Activated CD4-positive, alpha-beta T cell treated with anti-CD3 and anti-CD28 coated beads, Interleukin-2, amount 50 U/mL, for 4 hours (primary cell): ENCODE results near the gene L1CAM.
A peak's percentile ranks its signal among the peaks of the same experiment; 100 is the strongest.

ENCODE experiments used
- DNase-seq, 2 experiments: peaks; one replicate each; pipeline ENCODE4 v3.0.0-alpha.2; 2020

L1CAM gene

DNA sequence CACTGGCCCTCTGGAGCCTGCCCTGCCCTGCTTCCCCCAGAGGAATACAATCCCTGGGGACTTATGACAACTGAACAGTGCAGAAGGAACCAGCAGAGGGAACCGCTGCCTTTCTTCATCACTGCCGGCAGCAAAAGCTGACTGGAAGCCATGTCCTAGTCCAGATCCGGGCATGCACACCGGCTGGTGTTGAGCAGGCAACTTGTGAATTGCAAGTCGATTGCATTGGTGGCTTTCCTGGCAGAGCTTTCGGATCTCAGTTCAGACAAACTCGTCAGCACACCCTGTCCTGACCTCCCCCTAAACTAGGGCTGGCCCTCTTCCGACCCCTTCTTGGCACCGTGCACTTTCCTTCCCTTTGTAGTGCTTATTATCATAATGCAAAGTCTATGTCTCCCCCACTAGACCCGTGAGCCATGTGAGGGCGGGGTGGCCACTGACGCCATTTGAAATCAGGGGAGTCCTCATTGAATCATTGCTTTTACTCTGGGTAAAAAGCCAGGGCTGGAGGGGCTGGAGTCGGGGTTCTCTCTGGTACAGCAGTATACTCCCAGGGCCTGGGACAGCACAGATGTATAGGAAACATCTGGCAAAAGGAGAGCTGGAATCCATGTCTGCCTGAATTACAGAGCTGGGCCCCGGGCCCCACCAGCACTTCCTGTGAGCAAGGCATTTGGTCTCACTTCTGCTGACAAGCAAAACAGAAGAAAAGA is 38.3 kb upstream of the L1CAM start:
- peak in 1 of 2 experiments; percentile 24 for DNase-seq

DNA sequence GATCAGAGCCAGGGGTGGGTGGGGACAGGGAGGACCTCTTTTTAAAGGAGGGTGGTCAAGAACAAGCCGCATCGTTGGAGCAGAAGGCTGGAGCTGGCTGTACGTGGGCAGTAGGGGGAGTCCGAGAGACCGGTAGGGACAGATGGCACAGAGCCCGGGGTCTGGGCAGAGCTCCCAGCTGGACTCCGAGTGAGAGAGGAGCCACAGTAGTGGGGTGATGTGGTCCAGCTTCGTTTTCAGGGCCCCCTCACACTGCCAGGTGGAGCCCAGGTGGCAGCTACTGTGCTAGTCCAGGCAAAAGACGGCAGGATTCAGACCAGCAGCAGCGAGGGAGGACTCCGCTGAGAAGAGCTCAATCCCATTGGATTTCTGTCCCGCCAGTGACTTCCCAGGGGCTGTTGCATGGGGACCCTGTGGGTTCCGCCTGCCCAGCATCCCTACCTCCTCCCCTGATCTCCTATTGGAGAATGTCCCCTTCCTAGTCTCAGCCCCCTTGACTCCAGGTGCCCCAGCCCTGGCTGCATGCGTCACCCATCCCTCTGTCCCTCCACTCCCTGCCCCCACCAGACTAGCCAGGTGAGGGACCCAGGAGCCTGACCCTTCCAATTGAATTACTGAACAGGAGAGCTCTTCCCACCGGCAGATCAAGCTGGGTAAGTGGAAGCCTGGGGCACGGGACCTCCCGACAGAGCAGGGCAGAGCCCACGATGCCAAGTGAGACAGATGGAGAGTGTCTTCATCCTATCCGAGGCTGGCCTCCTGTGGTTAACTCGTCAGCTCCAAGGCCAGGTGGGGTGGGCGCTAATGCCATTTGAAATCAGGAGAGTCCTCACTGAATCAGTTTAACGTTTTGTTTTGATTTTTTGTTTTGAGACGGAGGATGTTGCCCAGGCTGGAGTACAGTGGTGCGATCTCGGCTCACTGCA is 37.2 kb upstream of the L1CAM start:
- DNase-seq, result no peak

DNA sequence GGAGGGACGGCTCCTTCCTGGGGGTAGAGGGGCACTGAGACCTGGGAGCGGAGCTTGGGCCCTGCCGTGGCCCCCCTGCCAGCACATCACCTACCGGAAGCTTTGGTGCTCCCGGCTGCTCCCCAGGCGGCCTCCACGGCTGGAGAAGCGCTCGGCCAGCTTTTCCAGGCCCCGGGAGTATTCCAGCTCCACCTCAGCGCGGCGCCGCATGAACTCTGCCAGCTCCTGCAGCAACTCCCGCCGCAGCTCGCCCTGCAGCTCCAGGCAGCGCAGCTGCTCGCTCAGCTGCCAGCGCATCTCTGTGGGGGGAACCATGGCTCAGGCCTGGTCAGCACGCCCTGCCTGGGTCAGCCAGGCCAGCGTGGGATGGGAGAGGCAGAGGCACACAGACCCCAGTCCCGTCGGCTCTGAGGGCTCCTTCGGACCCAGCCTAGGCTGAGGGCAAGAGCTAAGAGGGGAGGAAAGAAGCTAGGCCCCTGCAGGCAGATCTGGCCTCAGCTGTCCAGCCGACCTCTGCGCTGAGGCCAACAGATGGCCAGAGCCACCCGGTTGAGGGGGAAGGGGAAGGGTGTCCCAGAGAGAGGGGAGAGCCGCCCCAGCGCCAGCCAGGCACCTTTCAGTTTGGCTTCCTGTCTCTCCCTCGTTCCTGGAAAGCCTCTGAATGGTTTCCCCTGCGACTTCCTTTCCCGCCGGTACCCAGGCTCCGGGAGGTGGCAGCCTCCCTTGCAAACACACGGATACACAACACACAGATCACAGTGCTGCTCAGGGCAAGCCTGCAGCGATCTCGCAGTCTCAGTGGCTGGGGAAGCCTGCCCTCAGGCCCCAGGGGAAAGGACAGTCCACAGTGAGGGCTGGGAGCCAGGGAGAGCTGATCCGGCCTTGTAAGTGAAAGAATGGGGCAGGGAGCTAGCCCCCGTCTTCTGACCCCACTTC is 35.8 kb upstream of the L1CAM start:
- DNase-seq, result no peak

DNA sequence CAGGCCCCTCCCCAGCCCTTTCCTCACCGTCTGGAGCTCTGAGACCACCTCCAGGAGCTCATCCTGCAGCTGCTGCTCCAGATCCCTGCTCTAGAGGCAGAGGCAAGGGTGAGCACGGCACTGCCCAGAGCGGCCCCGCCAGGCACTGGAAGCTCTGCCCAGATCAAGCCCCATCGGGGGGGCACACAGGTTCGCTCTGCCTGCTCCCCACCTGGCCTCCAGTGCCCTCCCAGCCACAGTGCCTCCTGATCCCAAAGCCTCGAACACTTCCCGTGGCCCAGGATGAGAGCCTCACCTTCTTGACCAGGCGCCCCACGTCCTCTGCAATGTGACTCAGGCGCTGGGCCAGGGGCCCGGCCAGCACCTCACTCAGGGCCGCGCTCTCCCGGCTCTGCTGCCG is 35.1 kb upstream of the L1CAM start:
- DNase-seq, result no peak

DNA sequence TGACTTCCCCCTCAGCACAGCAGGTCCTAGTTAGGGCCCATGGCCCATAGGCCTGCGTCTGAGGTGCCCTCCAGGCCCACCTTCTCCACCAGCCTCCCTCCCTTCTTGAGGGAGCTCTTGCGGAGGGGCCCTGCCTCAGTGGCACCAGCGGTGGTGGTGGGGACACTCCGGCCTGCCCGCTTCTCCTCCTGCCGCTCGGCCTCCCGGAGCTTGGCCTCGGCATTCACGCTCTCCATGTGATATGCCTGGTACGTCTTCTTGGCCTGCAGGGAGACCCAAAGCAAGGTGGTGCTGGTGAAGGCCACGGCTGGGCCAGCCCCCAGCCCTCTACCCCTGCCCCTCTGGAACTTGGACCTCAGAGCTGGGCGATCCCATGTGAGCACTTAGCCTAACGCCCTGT is 34.6 kb upstream of the L1CAM start:
- no peak for DNase-seq

DNA sequence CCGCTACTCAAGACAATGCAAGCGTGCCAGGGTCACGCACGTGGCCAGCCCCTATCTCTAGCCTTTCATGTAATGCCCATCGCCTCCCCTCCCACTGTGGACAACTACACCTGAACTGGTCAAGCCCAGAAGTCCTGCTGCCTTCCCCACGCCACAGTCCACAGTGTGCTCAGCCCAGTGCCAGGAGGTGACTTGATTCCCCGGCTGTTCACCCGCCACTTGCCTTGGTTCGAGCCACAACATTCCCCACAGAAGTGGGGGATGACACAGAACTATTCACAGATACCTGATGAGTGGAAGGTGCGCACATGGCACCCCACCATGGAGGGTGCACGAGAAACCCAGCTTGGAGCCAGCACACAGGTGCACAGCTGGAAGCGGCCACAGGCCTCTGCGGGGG is 33.3 kb upstream of the L1CAM start:
- no peak for DNase-seq

DNA sequence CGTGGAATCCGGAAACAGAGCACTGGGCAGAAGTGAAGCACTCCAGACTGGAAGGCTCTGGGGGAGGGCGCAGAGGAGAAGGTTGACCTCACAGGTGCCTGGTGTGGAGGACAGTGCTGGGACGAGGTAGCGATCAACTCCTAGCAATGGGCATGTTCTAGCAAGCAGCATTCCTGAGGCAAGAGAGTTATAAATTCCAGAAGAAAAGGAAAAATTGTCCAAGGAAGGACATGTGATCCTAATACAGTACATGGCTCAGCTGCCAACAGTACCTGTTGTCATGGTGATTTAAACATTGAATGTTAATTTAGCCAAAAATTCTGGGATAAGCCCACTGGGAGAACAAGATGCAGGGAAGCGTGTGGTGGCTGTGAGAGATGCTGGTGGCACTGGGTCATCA is 31.9 kb upstream of the L1CAM start:
- no peak for DNase-seq

DNA sequence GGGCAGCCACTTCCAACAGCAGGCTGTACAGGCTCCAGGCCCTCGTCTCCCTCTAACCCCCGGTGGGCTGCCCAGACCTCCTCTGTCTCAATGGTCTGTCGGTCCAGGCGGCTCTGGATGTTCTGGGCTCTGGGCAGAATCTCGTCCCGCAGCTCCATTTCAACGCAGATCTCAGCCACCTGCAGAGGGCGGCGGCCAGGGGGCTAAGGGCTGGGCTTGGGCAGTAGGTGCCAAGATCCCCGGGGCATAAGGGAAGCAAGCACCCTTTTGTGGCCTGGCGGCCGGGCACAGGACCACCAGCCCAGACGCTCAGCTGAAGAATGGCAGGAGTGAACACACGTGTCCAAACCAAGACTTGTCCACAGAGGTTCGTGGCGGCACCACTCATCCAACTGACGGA is 27.7 kb upstream of the L1CAM start:
- DNase-seq, result no peak

DNA sequence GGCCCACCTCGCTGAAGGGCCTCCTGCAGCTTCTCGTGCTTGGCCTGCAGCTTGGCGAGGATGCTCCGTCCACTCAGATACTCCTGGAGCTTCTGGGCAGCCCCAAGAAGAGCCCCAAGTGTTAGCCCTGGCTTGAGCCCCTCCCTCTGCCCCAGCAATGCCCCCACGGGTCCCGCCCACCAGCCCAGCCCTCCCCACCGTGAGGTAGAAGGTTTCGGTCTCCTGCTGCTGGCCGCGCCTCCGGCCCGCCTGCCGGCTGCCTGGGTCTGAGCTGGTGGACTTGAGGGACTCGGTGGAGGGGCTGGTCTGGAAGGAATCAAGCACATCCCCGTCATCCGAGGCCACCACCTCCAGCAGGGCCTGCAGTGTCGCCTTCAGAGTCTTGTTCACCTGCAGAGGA is 27.2 kb upstream of the L1CAM start:
- no peak for DNase-seq

DNA sequence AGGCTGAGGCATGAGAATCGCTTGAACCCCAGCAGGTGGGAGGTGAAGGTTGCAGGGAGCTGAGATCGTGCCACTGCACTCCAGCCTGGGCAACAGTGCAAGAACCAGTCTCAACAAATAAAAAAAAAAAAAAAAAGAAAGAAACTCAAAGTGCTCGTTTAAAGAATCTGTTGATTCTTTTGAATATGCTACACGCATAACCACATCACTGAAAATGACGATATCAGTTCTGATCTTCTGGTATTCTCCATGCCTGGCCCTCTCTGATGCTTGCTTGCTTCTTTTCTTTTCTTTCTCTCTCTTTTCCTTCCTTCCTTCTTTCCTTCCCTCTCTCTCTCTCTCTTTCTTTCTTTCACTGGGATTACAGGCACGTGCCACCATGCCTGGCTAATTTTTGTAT is 25.8 kb upstream of the L1CAM start:
- DNase-seq, result no peak

DNA sequence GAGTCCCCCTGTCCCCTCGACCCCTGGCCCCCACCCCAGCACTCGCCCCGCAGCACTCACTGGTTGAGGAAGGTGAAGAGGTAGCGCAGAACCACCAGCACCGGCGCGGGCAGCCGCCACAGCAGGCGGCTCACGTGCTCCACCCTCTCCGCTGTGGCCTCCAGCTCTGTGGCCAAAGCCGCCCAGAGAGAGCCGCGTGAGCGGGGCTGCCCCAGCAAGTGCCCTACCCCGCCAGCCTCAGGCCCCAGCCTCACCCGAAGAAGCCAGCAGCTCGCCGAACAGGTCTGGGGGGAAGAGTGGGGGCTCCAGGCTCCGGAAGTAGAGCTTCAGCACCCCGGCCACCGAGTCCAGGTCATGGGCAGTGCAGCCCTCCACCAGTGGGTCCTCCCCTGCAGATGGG is 24.5 kb upstream of the L1CAM start:
- no peak for DNase-seq

DNA sequence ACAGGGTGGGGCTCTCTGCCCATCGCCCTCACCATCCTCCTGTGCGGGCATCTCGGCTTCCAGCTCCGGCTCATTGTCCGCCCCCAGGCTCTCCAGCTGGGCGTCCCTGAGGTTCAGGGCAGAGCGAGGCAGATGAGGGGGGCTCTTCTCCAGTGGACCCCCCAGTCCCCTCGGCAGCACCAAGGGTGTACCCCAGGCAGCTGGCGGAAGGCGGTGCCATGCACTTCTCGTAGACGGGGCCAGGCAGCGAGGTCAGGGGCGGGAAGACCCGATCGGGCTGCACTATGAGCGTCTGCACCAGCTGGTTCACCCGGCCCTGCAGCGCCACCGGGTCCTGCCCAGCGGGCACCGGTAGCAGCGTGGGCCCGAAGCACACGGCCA is 24.0 kb upstream of the L1CAM start:
- DNase-seq, result no peak

DNA sequence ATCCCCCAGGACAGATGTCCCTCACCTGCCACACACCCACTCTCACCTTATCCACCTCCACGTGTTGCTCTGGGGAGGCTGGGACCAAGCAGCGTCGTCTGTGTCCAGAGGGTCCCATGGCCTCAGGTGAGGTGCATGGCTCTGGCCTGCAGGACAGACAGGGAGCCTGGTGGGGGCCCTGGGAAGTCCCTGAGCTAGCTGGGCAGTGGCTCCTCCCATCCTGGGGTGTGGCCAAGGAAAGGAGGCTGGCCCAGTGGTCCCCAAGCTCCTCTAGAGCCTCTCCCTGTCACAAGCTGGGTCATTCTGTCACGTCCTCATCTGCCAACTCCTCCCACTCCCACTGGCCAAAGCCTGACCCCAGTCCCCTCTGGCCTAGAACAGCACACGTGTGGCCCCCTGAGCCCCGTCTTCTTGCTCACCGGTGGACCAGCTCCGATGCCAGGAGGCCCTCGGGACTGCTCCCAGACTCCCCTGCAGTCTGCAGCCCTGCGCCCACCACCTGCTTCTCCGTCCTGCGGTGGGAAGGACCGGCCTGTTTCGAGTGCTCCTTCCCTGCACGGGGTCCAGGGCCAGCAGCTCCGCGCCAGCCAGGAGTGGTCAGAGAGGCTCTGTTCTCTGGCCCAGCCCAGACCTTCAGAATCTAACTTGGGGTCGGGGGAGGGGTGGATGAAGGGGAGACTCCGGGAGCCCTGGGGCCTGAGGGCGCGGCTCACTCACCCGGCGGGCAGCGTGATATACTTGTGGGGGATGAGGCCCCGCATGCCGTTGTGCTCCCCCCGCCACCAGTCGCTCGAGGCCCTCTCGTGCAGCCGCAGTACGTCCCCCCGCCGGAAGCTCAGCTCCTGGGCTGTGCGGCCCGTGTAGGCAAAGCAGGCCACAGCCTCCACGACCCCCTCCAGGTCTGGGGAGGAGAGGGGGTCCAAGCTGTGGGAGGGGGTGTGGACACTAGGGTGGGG is 23.3 kb upstream of the L1CAM start:
- DNase-seq, result no peak

DNA sequence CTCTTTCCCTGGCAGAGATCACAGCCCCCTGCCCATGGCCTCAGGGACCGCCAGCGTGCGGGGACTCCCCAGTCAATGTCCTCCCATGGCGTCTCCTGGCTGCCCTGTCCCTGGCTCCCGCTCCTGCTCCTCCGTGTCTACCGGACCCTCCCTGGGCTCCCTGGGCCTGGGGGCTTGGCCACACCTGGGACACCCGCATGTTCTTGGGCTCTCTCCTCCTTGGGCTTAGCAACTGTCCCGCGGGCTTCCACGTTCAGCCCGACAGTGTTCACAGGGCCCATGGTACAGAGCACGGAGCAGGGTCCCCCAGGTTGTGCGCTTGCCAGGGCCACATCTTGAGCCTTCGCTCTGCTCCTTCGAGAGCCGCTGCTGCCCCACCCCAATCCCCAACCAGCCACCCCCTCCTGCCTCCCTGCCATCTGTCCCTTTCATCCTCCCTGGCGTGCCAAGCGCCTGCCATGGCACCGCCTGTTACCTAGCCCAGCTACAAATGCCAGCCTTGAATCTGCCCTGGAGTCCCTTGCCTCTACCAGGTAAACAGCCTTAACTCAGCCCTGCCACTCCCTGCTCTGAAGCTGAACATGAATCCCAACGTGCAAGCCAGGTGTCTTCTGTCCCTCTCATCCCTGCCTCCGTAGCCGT is 22.4 kb upstream of the L1CAM start:
- DNase-seq, result no peak

DNA sequence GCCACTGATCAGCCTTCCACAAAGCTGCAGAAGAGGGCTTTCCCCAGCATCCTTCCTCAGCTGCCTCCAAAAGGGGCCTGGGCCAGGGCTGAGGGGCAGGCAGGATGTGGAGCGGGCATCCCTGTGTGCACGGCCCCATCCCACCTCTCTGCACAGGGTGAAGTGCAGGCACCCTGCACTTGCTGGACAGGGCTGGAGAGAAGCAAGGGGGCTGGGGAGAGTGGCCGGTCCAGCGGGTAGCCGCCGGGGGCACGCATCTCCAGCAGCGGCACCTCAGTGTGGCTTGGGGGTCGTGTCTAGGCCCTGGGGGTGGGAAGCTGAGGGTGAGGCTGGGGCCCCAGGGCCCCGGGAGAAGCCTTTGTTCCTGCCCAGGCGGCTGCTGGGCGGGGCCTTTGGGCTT is 21.5 kb upstream of the L1CAM start:
- DNase-seq, result no peak

DNA sequence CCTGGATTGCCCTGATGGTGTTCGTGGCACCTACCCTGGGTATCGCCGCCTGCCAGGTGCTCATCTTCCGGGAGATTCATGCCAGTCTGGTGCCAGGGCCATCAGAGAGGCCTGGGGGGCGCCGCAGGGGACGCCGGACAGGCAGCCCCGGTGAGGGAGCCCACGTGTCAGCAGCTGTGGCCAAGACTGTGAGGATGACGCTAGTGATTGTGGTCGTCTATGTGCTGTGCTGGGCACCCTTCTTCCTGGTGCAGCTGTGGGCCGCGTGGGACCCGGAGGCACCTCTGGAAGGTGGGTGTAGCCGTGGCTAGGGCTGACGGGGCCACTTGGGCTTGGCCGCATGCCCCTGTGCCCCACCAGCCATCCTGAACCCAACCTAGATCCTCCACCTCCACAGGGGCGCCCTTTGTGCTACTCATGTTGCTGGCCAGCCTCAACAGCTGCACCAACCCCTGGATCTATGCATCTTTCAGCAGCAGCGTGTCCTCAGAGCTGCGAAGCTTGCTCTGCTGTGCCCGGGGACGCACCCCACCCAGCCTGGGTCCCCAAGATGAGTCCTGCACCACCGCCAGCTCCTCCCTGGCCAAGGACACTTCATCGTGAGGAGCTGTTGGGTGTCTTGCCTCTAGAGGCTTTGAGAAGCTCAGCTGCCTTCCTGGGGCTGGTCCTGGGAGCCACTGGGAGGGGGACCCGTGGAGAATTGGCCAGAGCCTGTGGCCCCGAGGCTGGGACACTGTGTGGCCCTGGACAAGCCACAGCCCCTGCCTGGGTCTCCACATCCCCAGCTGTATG is 20.3 kb upstream of the L1CAM start:
- no peak for DNase-seq

DNA sequence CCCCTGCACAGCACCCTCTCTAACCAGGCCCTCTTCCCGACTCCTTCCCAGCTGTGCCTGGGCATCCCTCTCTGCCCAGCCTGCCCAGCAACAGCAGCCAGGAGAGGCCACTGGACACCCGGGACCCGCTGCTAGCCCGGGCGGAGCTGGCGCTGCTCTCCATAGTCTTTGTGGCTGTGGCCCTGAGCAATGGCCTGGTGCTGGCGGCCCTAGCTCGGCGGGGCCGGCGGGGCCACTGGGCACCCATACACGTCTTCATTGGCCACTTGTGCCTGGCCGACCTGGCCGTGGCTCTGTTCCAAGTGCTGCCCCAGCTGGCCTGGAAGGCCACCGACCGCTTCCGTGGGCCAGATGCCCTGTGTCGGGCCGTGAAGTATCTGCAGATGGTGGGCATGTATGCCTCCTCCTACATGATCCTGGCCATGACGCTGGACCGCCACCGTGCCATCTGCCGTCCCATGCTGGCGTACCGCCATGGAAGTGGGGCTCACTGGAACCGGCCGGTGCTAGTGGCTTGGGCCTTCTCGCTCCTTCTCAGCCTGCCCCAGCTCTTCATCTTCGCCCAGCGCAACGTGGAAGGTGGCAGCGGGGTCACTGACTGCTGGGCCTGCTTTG is 19.6 kb upstream of the L1CAM start:
- no peak for DNase-seq

DNA sequence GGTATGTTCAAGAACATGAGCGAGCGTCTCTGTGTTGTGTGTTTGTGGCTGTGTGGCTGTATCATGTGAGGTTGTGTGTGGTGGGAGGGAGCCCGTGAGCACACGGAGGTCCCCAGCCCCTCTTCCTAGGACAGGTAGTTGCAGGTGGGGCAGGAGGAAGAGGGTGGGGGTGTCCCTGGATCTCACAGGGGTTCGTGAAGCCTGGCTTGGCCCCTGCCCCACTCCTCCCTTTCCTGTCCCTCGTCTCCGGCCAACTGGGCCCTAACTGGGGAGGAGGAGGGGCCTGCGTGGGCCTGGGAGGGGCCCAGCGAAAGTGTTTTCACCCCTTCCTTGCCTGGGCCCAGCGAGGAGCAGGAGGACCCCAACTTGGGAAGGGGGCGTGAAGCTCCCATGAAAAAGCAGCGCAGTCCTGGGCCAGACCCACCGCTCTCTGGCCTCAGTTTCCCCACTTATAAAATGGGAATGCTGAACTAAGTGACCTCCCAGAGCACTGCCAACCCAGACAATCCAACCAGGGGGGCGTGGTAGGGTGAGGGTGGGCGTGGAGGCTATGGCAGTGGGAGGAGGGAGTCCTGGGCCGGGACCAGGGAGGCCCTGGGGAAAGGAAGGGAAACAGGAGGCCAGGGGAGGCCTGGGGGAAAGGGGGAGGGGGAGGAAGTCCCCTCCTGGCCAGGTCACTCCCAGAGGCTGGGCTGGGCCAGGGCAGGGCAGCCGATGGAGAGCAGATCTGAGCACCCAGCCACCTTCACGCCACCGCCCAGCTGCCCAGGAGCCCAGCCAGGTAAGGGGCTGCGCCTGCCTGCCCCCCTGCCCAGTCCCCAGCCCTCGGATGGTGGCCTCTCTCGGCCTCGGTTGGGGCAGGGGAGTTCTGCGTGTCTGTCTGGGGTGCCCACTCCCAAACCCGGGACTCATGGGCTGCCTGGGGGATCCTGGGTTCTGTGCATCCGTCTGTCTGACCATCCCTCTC is 18.3 kb upstream of the L1CAM start, which contains the start of gene AVPR2:
AVPR2 (plus strand) TSS at position 683 of the 967 bp plus-strand sequence. CDS start 473 bp downstream, outside the sequence.
- DNase-seq, result no peak
